Measurements from ENCODE around the gene CCNG2.
A peak's percentile ranks its signal among the peaks of the same experiment; 100 is the strongest.

The CCNG2 gene

GRCh38 chr4:77177199-77177598 lies 20.2 kb downstream of the CCNG2 start:
- no peak for TF ChIP-seq GATA3 (IDR thresholded peaks at IDR 0.05; ENCODE audit: low read depth, low read length)
- no peak for TF ChIP-seq GATA2 (IDR thresholded peaks at IDR 0.05; ENCODE audit: low read depth, low read length)

GRCh38 chr4:77178560-77178959 lies 21.6 kb downstream of the CCNG2 start:
- TF ChIP-seq GATA3 (IDR thresholded peaks at IDR 0.05; ENCODE audit: low read depth, low read length) (no peak), GATA2 (IDR thresholded peaks at IDR 0.05; ENCODE audit: low read depth, low read length) (no peak)

- peak; percentile 87 for TF ChIP-seq GATA2 (IDR thresholded peaks at IDR 0.05; ENCODE audit: low read depth, low read length)
- TF ChIP-seq GATA3 (IDR thresholded peaks at IDR 0.05; ENCODE audit: low read depth, low read length) = no peak
These were observed 22.5 kb downstream of the CCNG2 start for GRCh38 chr4:77179519-77179918.

- TF ChIP-seq GATA2 (IDR thresholded peaks at IDR 0.05; ENCODE audit: low read depth, low read length) (no peak), GATA3 (IDR thresholded peaks at IDR 0.05; ENCODE audit: low read depth, low read length) (no peak)
These were observed 24.7 kb downstream of the CCNG2 start for GRCh38 chr4:77181720-77182119.

- no peak for TF ChIP-seq GATA2 (IDR thresholded peaks at IDR 0.05; ENCODE audit: low read depth, low read length)
- no peak for TF ChIP-seq GATA3 (IDR thresholded peaks at IDR 0.05; ENCODE audit: low read depth, low read length)
These were observed 26.9 kb downstream of the CCNG2 start for GRCh38 chr4:77183777-77184420.

- TF ChIP-seq GATA2 (IDR thresholded peaks at IDR 0.05; ENCODE audit: low read depth, low read length) (no peak), GATA3 (IDR thresholded peaks at IDR 0.05; ENCODE audit: low read depth, low read length) (no peak)
These were observed 28.0 kb downstream of the CCNG2 start for GRCh38 chr4:77184974-77185373.

- TF ChIP-seq GATA3 (IDR thresholded peaks at IDR 0.05; ENCODE audit: low read depth, low read length) (no peak), GATA2 (IDR thresholded peaks at IDR 0.05; ENCODE audit: low read depth, low read length) (no peak)
These were observed 28.7 kb downstream of the CCNG2 start for GRCh38 chr4:77185686-77186085.

- no peak for TF ChIP-seq GATA2 (IDR thresholded peaks at IDR 0.05; ENCODE audit: low read depth, low read length)
- TF ChIP-seq GATA3 (IDR thresholded peaks at IDR 0.05; ENCODE audit: low read depth, low read length) = no peak
These were observed 30.3 kb downstream of the CCNG2 start for GRCh38 chr4:77187322-77187721.

- no peak for TF ChIP-seq GATA2 (IDR thresholded peaks at IDR 0.05; ENCODE audit: low read depth, low read length)
- TF ChIP-seq GATA3 (IDR thresholded peaks at IDR 0.05; ENCODE audit: low read depth, low read length) = no peak
These were observed 31.7 kb downstream of the CCNG2 start for GRCh38 chr4:77188498-77189220.

GRCh38 chr4:77189412-77189811 lies 32.4 kb downstream of the CCNG2 start:
- TF ChIP-seq GATA2 (IDR thresholded peaks at IDR 0.05; ENCODE audit: low read depth, low read length) = no peak

GRCh38 chr4:77190053-77190452 lies 33.0 kb downstream of the CCNG2 start:
- TF ChIP-seq GATA3 (IDR thresholded peaks at IDR 0.05; ENCODE audit: low read depth, low read length) (no peak), GATA2 (IDR thresholded peaks at IDR 0.05; ENCODE audit: low read depth, low read length) (no peak)

GRCh38 chr4:77193046-77193445 lies 36.0 kb downstream of the CCNG2 start:
- no peak for TF ChIP-seq GATA2 (IDR thresholded peaks at IDR 0.05; ENCODE audit: low read depth, low read length)
- TF ChIP-seq GATA3 (IDR thresholded peaks at IDR 0.05; ENCODE audit: low read depth, low read length) = no peak

GRCh38 chr4:77193511-77194102 lies 36.6 kb downstream of the CCNG2 start:
- no peak for TF ChIP-seq GATA2 (IDR thresholded peaks at IDR 0.05; ENCODE audit: low read depth, low read length)
- TF ChIP-seq GATA3 (IDR thresholded peaks at IDR 0.05; ENCODE audit: low read depth, low read length) = no peak

GRCh38 chr4:77194366-77194765 lies 37.4 kb downstream of the CCNG2 start:
- TF ChIP-seq GATA2 (IDR thresholded peaks at IDR 0.05; ENCODE audit: low read depth, low read length) (no peak), GATA3 (IDR thresholded peaks at IDR 0.05; ENCODE audit: low read depth, low read length) (no peak)

- no peak for TF ChIP-seq GATA3 (IDR thresholded peaks at IDR 0.05; ENCODE audit: low read depth, low read length)
- TF ChIP-seq GATA2 (IDR thresholded peaks at IDR 0.05; ENCODE audit: low read depth, low read length) = no peak
These were observed 38.0 kb downstream of the CCNG2 start for GRCh38 chr4:77194989-77195388.

Data from SH-SY5Y (cell line).